Neural crest cell (in vitro differentiated cells): ENCODE results near the gene GBE1. TPM values are rescaled to one million over a fixed set of nuclear protein-coding genes. Genes with fewer than 3 reads are reported as not detected.

Experiments used
- DNase-seq: peaks from one replicate; pipeline ENCODE4 v3.0.0; 2021; ENCODE audit warnings: low read depth, mixed read lengths, low spot score
- H3K27ac Mint-ChIP-seq: one replicate; pipeline ENCODE4 v1.8.0; 2021; ENCODE audit warnings: mild to moderate bottlenecking, mixed read lengths; ENCODE audit not compliant: unreplicated experiment
- H3K27me3 Mint-ChIP-seq: 2 replicates; pipeline ENCODE4 v1.8.0; 2021; ENCODE audit warnings: low read depth, mild to moderate bottlenecking, mixed read lengths
- H3K36me3 Mint-ChIP-seq: 2 replicates; pipeline ENCODE4 v1.8.0; 2021; ENCODE audit warnings: low read depth, mild to moderate bottlenecking, mixed read lengths
- H3K4me1 Mint-ChIP-seq: 2 replicates; pipeline ENCODE4 v1.8.0; 2021; ENCODE audit warnings: mixed read lengths
- H3K4me3 Mint-ChIP-seq: one replicate; pipeline ENCODE4 v1.8.0; 2021; ENCODE audit warnings: mild to moderate bottlenecking, mixed read lengths
- H3K9me3 Mint-ChIP-seq: 2 replicates; pipeline ENCODE4 v1.8.0; 2021; ENCODE audit warnings: mixed read lengths
- total RNA-seq: library from RNA; stranded (reverse); gene quantifications from 2 replicates; pipeline ENCODE4 v1.2.1, GENCODE V29; 2021
- TF ChIP-seq, protein P1 (sequence below): fragments of 200-600 bp; sonication (generic); conservative IDR thresholded peaks from 2 replicates; pipeline ENCODE4 v1.5.0; 2021; ENCODE audit warnings: antibody characterized with exemption, mild to moderate bottlenecking

The GBE1 gene
- total RNA-seq, 1 donor from 2014 or later = 16.8 TPM

- TF ChIP-seq, protein P1, sequence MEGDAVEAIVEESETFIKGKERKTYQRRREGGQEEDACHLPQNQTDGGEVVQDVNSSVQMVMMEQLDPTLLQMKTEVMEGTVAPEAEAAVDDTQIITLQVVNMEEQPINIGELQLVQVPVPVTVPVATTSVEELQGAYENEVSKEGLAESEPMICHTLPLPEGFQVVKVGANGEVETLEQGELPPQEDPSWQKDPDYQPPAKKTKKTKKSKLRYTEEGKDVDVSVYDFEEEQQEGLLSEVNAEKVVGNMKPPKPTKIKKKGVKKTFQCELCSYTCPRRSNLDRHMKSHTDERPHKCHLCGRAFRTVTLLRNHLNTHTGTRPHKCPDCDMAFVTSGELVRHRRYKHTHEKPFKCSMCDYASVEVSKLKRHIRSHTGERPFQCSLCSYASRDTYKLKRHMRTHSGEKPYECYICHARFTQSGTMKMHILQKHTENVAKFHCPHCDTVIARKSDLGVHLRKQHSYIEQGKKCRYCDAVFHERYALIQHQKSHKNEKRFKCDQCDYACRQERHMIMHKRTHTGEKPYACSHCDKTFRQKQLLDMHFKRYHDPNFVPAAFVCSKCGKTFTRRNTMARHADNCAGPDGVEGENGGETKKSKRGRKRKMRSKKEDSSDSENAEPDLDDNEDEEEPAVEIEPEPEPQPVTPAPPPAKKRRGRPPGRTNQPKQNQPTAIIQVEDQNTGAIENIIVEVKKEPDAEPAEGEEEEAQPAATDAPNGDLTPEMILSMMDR = no peak
- no peak overlapping the region for H3K27ac Mint-ChIP-seq
- peaks cover 5% of the 10 kb centered on the region for H3K4me1 Mint-ChIP-seq
- no peaks in the 10 kb centered on the region for H3K9me3 Mint-ChIP-seq
- H3K27me3 Mint-ChIP-seq = no peaks in the 10 kb centered on the region
- no peak overlapping the region for H3K4me3 Mint-ChIP-seq
- H3K36me3 Mint-ChIP-seq = no peaks in the 10 kb centered on the region
- no peak for DNase-seq
Observed at GRCh38 chr3:81742581-81742980, 18.9 kb downstream of the GBE1 start.

DNA sequence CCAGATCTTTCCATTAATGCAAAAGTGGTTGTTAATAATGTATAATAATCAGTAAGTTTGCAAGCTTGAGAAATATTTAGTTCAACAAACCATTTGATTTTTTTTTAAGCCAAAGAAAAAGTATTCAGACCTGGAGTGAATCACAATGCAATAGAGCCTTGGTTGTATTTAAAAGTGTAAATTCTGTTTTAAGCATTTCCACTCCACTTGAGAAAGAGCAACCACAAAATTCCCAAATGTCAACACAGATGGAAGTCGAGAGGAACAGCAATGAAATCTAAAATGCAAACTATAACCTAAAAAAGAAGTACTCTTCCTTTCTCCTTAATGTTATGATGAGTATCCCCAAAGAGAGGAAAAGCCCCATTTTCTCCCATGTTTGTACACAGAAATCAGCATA is 20.2 kb downstream of the GBE1 start:
- DNase-seq = no peak
- H3K27me3 Mint-ChIP-seq = no peaks in the 10 kb centered on the region
- no peaks in the 10 kb centered on the region for H3K9me3 Mint-ChIP-seq
- TF ChIP-seq, protein P1 = no peak
- no peak overlapping the region for H3K4me3 Mint-ChIP-seq
- H3K4me1 Mint-ChIP-seq = peaks cover 5% of the 10 kb centered on the region
- H3K36me3 Mint-ChIP-seq = no peaks in the 10 kb centered on the region
- no peak overlapping the region for H3K27ac Mint-ChIP-seq

- no peak overlapping the region for H3K4me3 Mint-ChIP-seq
- peaks cover 5% of the 10 kb centered on the region for H3K4me1 Mint-ChIP-seq
- TF ChIP-seq, protein P1 = no peak
- H3K27ac Mint-ChIP-seq = no peak overlapping the region
- H3K36me3 Mint-ChIP-seq = no peaks in the 10 kb centered on the region
- no peak for DNase-seq
- H3K9me3 Mint-ChIP-seq = no peaks in the 10 kb centered on the region
- no peaks in the 10 kb centered on the region for H3K27me3 Mint-ChIP-seq
Observed at GRCh38 chr3:81740731-81741130, 20.7 kb downstream of the GBE1 start.

GRCh38 chr3:81735334-81735733 is 26.1 kb downstream of the GBE1 start:
- peaks cover 2% of the 10 kb centered on the region for H3K9me3 Mint-ChIP-seq

GRCh38 chr3:81734742-81735141 is 26.7 kb downstream of the GBE1 start:
- no peak for DNase-seq
- peaks cover 2% of the 10 kb centered on the region for H3K9me3 Mint-ChIP-seq
- no peak overlapping the region for H3K27ac Mint-ChIP-seq
- H3K4me1 Mint-ChIP-seq = peaks cover 6% of the 10 kb centered on the region
- no peaks in the 10 kb centered on the region for H3K27me3 Mint-ChIP-seq
- peaks cover 10% of the 10 kb centered on the region for H3K36me3 Mint-ChIP-seq
- no peak overlapping the region for H3K4me3 Mint-ChIP-seq
- TF ChIP-seq, protein P1 = no peak

More at GRCh38 chr3:81735334-81735733, 26.1 kb downstream of the GBE1 start:
- no peak for DNase-seq
- H3K4me3 Mint-ChIP-seq = no peak overlapping the region
- peaks cover 10% of the 10 kb centered on the region for H3K36me3 Mint-ChIP-seq
- H3K4me1 Mint-ChIP-seq = peaks cover 6% of the 10 kb centered on the region
- no peaks in the 10 kb centered on the region for H3K27me3 Mint-ChIP-seq
- H3K27ac Mint-ChIP-seq = no peak overlapping the region
- TF ChIP-seq, protein P1 = no peak

GRCh38 chr3:81732642-81733041 is 28.8 kb downstream of the GBE1 start:
- Mint-ChIP-seq H3K9me3 (peaks cover 2% of the 10 kb centered on the region), H3K27ac (no peak overlapping the region), H3K27me3 (no peaks in the 10 kb centered on the region), H3K36me3 (peaks cover 10% of the 10 kb centered on the region), H3K4me1 (peaks cover 12% of the 10 kb centered on the region), H3K4me3 (no peak overlapping the region)
- TF ChIP-seq, protein P1 = no peak
- DNase-seq = no peak
